Activated B cell treated with CpG ODN at 0.5 μM for 24 hours (primary cell): ENCODE data around the gene MFAP3. TPM values are rescaled to one million over a fixed set of nuclear protein-coding genes. Genes with fewer than 3 reads are reported as not detected.

Source experiments
- ATAC-seq: fragments of 200-7000 bp; cut with Tn5 transposase; one replicate; pipeline ENCODE4 v1.10.0; 2021; ENCODE audit warnings: low read depth, mild to moderate bottlenecking, moderate library complexity
- CTCF ChIA-PET: fragments of 350-600 bp; sonication (Branson Sonifier 250); formaldehyde crosslinking; loops from one replicate; lab custom pipeline; 2021; ENCODE audit warnings: antibody characterized with exemption; lab: Charles Lee
- POLR2A ChIA-PET: fragments of 350-600 bp; sonication (Branson Sonifier 250); formaldehyde crosslinking; loops from one replicate; lab custom pipeline; 2021; ENCODE audit warnings: antibody characterized with exemption; lab: Charles Lee
- DNase-seq: peaks from one replicate; pipeline ENCODE4 v3.0.0; 2022
- H3K27ac Mint-ChIP-seq: one replicate; pipeline ENCODE4 v1.8.0; 2020; ENCODE audit warnings: mixed read lengths
- H3K27me3 Mint-ChIP-seq: one replicate; pipeline ENCODE4 v1.8.0; 2021; ENCODE audit warnings: mixed read lengths
- H3K36me3 Mint-ChIP-seq: one replicate; pipeline ENCODE4 v1.8.0; 2021; ENCODE audit warnings: low read depth, mixed read lengths
- H3K4me1 Mint-ChIP-seq: one replicate; pipeline ENCODE4 v1.8.0; 2021; ENCODE audit warnings: mixed read lengths
- H3K4me3 Mint-ChIP-seq: one replicate; pipeline ENCODE4 v1.8.0; 2020; ENCODE audit warnings: mild to moderate bottlenecking, mixed read lengths
- H3K9me3 Mint-ChIP-seq: one replicate; pipeline ENCODE4 v1.8.0; 2020; ENCODE audit warnings: mixed read lengths
- CTCF ChIP-seq: fragments of 200-600 bp; IDR thresholded peaks from one replicate; pipeline ENCODE4 v1.8.0; 2022; ENCODE audit warnings: antibody characterized with exemption, mild to moderate bottlenecking
- intact Hi-C: fragments of 100-400 bp; cut with micrococcal nuclease; formaldehyde crosslinking; loops from one replicate; pipeline ENCODE4 v1.15.1; 2024
- total RNA-seq: library from RNA; stranded (reverse); gene quantifications from 2 replicates; pipeline ENCODE4 v1.2.3, GENCODE V29; 2022

The MFAP3 gene
- total RNA-seq, 1 donor from 2014 or later: 20.8 TPM

DNA sequence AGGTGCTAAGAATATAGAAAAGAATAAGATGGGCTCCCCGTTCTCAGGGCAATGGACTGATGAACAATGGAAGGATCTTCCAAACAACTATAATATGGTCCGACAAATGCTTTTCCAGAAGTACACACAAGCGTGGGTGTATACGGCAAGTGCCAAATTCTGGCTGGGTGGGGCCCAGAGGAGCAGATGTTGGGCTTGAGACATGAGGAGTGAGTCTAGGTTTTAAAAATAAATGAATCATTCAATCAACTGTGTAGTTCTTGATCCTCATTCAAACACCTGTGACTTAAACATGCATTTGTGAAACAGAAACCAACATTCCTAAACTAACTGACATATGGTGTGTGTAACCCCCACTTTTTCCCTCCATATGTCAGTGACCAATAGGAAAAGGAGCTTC lies 47.9 kb downstream of the MFAP3 start:
- ChIA-PET POLR2A (no interaction called here), CTCF (interaction anchor here (0.7 kb wide), 1 partner anchor 14 kb away, joined by 3 read pairs; no protein-coding TSS in a partner anchor)
- intact Hi-C loops: no loop called here
- Mint-ChIP-seq H3K4me3 (no peak overlapping the region), H3K9me3 (no peaks in the 10 kb centered on the region), H3K27ac (no peak overlapping the region), H3K27me3 (peaks cover 22% of the 10 kb centered on the region), H3K4me1 (no peaks in the 10 kb centered on the region), H3K36me3 (no peaks in the 10 kb centered on the region)
- no peak for TF ChIP-seq CTCF
- ATAC-seq (no peak), DNase-seq (no peak)

GRCh38 chr5:154087260-154087659 lies 48.5 kb downstream of the MFAP3 start:
- DNase-seq (no peak), ATAC-seq (no peak)
- peaks cover 25% of the 10 kb centered on the region for H3K27me3 Mint-ChIP-seq
- CTCF ChIA-PET: no interaction called here
- H3K4me3 Mint-ChIP-seq: no peak overlapping the region
- H3K9me3 Mint-ChIP-seq: no peaks in the 10 kb centered on the region
- POLR2A ChIA-PET: no interaction called here
- no peak for TF ChIP-seq CTCF
- no peak overlapping the region for H3K27ac Mint-ChIP-seq
- no peaks in the 10 kb centered on the region for H3K36me3 Mint-ChIP-seq
- intact Hi-C loops: no loop called here
- no peaks in the 10 kb centered on the region for H3K4me1 Mint-ChIP-seq

DNA sequence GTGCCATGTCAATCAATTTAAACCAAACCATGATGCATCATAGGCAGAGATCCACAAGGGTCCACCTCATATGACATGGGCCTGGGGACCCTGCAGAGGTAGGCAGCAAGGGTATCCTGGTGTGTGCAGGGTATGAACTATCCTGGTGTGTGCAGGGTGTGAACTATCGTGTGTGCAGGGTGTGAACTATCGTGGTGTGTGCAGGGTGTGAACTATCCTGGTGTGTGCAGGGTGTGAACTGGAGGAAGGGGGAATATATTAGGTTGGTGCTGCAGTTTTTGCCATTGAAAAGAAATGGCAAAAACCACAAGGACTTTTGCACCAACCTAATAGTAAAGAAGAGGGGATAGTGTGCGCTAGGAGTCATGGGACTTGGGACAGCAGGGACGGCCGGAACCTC lies 50.0 kb downstream of the MFAP3 start:
- Mint-ChIP-seq H3K27me3 (peaks cover 34% of the 10 kb centered on the region), H3K4me3 (no peak overlapping the region), H3K27ac (no peak overlapping the region), H3K4me1 (no peaks in the 10 kb centered on the region), H3K9me3 (no peaks in the 10 kb centered on the region), H3K36me3 (no peaks in the 10 kb centered on the region)
- intact Hi-C loops: no loop called here
- DNase-seq: no peak
- ChIA-PET CTCF (no interaction called here), POLR2A (no interaction called here)
- ATAC-seq: no peak
- no peak for TF ChIP-seq CTCF

- Mint-ChIP-seq H3K27me3 (peaks cover 41% of the 10 kb centered on the region), H3K4me3 (no peak overlapping the region), H3K27ac (no peak overlapping the region), H3K4me1 (no peaks in the 10 kb centered on the region), H3K9me3 (no peaks in the 10 kb centered on the region), H3K36me3 (no peaks in the 10 kb centered on the region)
- no peak for TF ChIP-seq CTCF
- DNase-seq (no peak), ATAC-seq (no peak)
- intact Hi-C loops: no loop called here
- ChIA-PET CTCF (no interaction called here), POLR2A (no interaction called here)
These were observed 51.9 kb downstream of the MFAP3 start for GRCh38 chr5:154090656-154091055.

DNA sequence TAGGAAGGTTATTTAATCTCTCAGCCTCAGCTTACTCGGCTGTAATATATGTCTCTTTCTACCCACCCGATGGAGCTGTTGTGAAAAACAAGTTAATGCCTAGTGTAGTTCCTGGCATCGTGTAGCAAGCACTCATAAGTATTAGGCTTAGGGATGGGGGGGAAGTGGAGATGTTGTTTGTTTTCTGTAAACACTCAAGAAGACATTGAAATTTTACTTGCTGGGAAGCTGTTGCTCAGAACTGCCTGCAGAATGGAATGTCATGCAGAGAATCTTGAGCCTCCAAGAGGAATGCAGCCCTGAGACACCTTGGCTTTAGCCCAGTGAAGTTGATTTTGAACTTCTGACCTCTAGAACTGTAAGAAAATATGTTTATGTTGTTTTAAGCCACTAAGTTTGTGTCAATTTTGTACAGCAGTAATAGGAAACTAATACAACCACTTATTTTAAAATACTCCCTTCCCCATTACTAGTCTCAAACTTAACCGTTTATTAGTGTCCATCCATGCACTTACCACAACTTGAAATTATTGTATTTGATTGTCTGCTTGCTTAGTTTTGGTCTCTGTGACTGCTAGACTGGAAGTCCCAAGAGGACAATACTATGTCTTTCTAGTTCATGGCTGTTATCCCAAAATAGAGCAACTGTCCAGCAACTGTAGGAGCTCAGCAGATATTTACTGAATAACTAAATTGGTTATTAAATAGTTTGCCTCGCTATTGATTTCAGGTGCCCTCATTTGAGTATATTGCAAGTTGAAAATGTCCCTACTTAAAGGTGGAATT lies 53.8 kb downstream of the MFAP3 start:
- Mint-ChIP-seq H3K4me1 (no peaks in the 10 kb centered on the region), H3K9me3 (no peaks in the 10 kb centered on the region), H3K27ac (no peak overlapping the region), H3K4me3 (no peak overlapping the region), H3K27me3 (peaks cover 34% of the 10 kb centered on the region), H3K36me3 (no peaks in the 10 kb centered on the region)
- ATAC-seq (no peak), DNase-seq (no peak)
- intact Hi-C loops: no loop called here
- POLR2A ChIA-PET: no interaction called here
- CTCF ChIA-PET: interaction anchor here (1.4 kb wide), 1 partner anchor 312 kb away, joined by 3 read pairs; no protein-coding TSS in a partner anchor
- no peak for TF ChIP-seq CTCF
